ENCODE results near the gene ERGIC2. TPM values are rescaled to one million over a fixed set of nuclear protein-coding genes. Genes with fewer than 3 reads are reported as not detected.

The ERGIC2 gene
- total RNA-seq, 4 donors from 2014 or later, result 43.0 to 99.6 (median 50.2) TPM

DNA sequence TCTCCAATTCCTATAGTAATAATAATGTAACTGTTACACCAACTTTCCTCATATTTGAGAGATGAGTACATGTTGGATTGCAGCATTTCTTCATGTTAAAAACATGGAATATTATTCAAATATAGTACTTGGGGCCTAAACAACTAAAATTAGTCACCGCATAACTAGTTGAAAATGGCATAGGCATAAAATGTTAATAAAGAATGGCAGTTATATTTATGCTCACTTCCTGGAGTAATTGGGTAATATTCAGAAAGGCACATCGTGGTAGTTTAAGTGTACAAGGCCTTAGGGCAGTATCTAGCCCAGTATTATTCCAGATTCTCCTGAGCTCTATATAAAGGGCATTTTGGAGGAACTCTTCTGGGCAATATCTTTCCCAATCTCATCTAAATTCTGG lies 46.0 kb downstream of the ERGIC2 start:
- ATAC-seq (no peak), DNase-seq (no peak)
- in situ Hi-C loops (cut with MboI; ENCODE audit: low sequenced_read_pairs in 4 of 4), result no loop called here
- intact Hi-C loops (cut with DNase I; ENCODE audit: low total_unique reads), result no loop called here
- no peak overlapping the region for H3K4me3 ChIP-seq
- H3K27me3 ChIP-seq, result no peaks in the 10 kb centered on the region
- no peaks in the 10 kb centered on the region for H3K36me3 ChIP-seq
- no peak overlapping the region for H3K27ac ChIP-seq
- no peaks in the 10 kb centered on the region for H3K9me3 ChIP-seq
- H3K4me1 ChIP-seq, result no peaks in the 10 kb centered on the region
- no peak for TF ChIP-seq POLR2A (IDR thresholded peaks at IDR 0.05)
- TF ChIP-seq, protein P1, sequence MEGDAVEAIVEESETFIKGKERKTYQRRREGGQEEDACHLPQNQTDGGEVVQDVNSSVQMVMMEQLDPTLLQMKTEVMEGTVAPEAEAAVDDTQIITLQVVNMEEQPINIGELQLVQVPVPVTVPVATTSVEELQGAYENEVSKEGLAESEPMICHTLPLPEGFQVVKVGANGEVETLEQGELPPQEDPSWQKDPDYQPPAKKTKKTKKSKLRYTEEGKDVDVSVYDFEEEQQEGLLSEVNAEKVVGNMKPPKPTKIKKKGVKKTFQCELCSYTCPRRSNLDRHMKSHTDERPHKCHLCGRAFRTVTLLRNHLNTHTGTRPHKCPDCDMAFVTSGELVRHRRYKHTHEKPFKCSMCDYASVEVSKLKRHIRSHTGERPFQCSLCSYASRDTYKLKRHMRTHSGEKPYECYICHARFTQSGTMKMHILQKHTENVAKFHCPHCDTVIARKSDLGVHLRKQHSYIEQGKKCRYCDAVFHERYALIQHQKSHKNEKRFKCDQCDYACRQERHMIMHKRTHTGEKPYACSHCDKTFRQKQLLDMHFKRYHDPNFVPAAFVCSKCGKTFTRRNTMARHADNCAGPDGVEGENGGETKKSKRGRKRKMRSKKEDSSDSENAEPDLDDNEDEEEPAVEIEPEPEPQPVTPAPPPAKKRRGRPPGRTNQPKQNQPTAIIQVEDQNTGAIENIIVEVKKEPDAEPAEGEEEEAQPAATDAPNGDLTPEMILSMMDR (IDR thresholded peaks at IDR 0.05 in 4 of 5, conservative IDR thresholded peaks at IDR 0.05 in 1 of 5), result no peak

DNA sequence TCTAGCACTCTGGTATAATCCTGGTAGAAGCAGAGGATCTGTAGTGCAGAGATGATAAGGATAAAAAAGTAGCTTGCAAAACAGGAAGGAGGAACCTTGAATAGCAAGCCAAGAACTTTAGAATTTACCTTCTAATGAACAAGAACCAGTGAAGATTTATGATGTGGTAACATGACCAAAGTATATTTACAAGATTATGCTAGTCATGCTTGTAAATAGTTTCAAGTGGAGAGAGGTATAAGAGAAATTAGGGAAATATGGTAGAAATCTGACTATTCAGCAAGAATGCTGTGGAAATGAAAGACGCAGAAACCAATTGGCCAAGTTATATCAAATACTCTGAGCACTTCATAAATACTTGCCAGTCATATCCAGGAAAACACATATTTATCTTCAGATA lies 47.8 kb downstream of the ERGIC2 start:
- intact Hi-C loops (cut with DNase I; ENCODE audit: low total_unique reads) (no loop called here), in situ Hi-C loops (cut with MboI; ENCODE audit: low sequenced_read_pairs in 4 of 4) (no loop called here)

DNA sequence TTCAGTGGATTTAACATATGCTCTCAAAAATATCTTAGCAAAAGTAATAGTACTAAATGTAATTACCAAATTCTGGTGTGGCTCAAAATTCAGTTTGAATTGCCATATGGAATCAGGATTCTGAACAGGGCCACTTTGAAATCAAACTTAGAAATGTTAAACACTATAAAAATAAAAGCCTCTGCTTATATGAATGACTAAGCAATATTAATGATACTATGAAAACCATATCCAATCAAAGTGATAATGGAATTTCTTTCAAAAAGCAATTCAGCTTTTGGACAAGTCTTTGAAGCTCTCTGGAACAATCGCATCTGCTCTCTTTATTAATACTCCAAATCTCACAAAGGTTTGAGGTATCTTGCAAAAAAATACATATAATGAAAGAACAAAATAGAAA lies 51.6 kb downstream of the ERGIC2 start:
- no peaks in the 10 kb centered on the region for H3K27me3 ChIP-seq
- H3K9me3 ChIP-seq, result no peaks in the 10 kb centered on the region
- TF ChIP-seq POLR2A (IDR thresholded peaks at IDR 0.05), result no peak
- TF ChIP-seq, protein P1 (IDR thresholded peaks at IDR 0.05 in 4 of 5, conservative IDR thresholded peaks at IDR 0.05 in 1 of 5), result no peak
- no peak overlapping the region for H3K27ac ChIP-seq
- no peak for DNase-seq
- no peaks in the 10 kb centered on the region for H3K4me1 ChIP-seq
- ATAC-seq, result no peak
- in situ Hi-C loops (cut with MboI; ENCODE audit: low sequenced_read_pairs in 4 of 4) (no loop called here), intact Hi-C loops (cut with DNase I; ENCODE audit: low total_unique reads) (no loop called here)
- H3K36me3 ChIP-seq, result no peaks in the 10 kb centered on the region
- no peak overlapping the region for H3K4me3 ChIP-seq

More for the DNA sequence above, 47.8 kb downstream of the ERGIC2 start:
- ATAC-seq, result no peak
- H3K4me1 ChIP-seq, result no peaks in the 10 kb centered on the region
- no peaks in the 10 kb centered on the region for H3K9me3 ChIP-seq
- DNase-seq, result no peak
- H3K27ac ChIP-seq, result no peak overlapping the region
- no peaks in the 10 kb centered on the region for H3K27me3 ChIP-seq
- TF ChIP-seq POLR2A (IDR thresholded peaks at IDR 0.05), result no peak
- TF ChIP-seq, protein P1 (IDR thresholded peaks at IDR 0.05 in 4 of 5, conservative IDR thresholded peaks at IDR 0.05 in 1 of 5), result no peak
- no peaks in the 10 kb centered on the region for H3K36me3 ChIP-seq
- no peak overlapping the region for H3K4me3 ChIP-seq

DNA sequence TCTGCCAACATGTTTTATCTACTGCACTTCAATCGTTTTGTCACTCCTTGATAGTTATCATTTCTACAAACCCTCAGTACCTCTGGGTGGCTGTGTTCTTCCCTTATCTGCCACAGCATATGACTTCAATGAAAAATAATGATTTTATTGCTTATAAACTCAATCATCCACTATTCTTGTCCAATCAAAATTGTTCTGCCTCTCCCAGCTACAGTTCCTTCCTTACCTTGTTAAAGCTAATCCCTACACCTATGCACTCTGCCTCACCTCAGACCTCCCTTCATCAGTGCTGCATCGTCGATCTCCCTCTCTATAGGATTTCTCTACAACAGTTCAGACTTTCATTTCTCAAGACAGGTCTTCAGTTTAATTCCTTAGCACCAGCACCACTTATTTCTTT lies 58.8 kb downstream of the ERGIC2 start:
- ATAC-seq, result no peak
- no peak for TF ChIP-seq POLR2A (IDR thresholded peaks at IDR 0.05)
- TF ChIP-seq, protein P1 (IDR thresholded peaks at IDR 0.05 in 4 of 5, conservative IDR thresholded peaks at IDR 0.05 in 1 of 5), result no peak
- peaks cover 0 to 2% of the 10 kb centered on the region in 2 donors for H3K4me1 ChIP-seq
- H3K27me3 ChIP-seq, result no peaks in the 10 kb centered on the region
- H3K4me3 ChIP-seq, result no peak overlapping the region
- no peaks in the 10 kb centered on the region for H3K36me3 ChIP-seq
- no peaks in the 10 kb centered on the region for H3K9me3 ChIP-seq
- intact Hi-C loops (cut with DNase I; ENCODE audit: low total_unique reads) (no loop called here), in situ Hi-C loops (cut with MboI; ENCODE audit: low sequenced_read_pairs in 4 of 4) (loop anchor here in 2 of 4 donors (25.0 kb wide), 1 partner anchor 235 kb away; no protein-coding TSS in a partner anchor)
- DNase-seq, result no peak
- H3K27ac ChIP-seq, result no peak overlapping the region

All from gastrocnemius medialis (tissue), 4 donors.